ENCODE data around the gene DPCD. TPM values are rescaled to one million over a fixed set of nuclear protein-coding genes. Genes with fewer than 3 reads are reported as not detected.

DPCD gene
- total and polyA plus RNA-seq, 10 donors = 3.2 to 9.6 (median 4.5) TPM

GRCh38 chr10:101565370-101565900 is 22.7 kb upstream of the DPCD start:
- peaks cover 10 to 33% (median 24%) of the 10 kb centered on the region in 6 donors for H3K4me1 ChIP-seq
- intact Hi-C loops (cut with DNase I; ENCODE audit: low total_unique reads) = no loop called here
- peaks cover 2 to 76% (median 39%) of the 10 kb centered on the region in 7 donors for H3K27me3 ChIP-seq (replicated peaks in 1 of 7)
- H3K9me3 ChIP-seq = no peaks in the 10 kb centered on the region
- H3K4me3 ChIP-seq = no peak overlapping the region
- TF ChIP-seq POLR2A (IDR thresholded peaks at IDR 0.05) (no peak), POLR2AphosphoS5 (IDR thresholded peaks at IDR 0.05) (no peak)
- TF ChIP-seq, protein P1, sequence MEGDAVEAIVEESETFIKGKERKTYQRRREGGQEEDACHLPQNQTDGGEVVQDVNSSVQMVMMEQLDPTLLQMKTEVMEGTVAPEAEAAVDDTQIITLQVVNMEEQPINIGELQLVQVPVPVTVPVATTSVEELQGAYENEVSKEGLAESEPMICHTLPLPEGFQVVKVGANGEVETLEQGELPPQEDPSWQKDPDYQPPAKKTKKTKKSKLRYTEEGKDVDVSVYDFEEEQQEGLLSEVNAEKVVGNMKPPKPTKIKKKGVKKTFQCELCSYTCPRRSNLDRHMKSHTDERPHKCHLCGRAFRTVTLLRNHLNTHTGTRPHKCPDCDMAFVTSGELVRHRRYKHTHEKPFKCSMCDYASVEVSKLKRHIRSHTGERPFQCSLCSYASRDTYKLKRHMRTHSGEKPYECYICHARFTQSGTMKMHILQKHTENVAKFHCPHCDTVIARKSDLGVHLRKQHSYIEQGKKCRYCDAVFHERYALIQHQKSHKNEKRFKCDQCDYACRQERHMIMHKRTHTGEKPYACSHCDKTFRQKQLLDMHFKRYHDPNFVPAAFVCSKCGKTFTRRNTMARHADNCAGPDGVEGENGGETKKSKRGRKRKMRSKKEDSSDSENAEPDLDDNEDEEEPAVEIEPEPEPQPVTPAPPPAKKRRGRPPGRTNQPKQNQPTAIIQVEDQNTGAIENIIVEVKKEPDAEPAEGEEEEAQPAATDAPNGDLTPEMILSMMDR (IDR thresholded peaks at IDR 0.05 in 8 of 11, conservative IDR thresholded peaks at IDR 0.05 in 3 of 11) = no peak
- no peaks in the 10 kb centered on the region for H3K36me3 ChIP-seq
- no peak overlapping the region for H3K27ac ChIP-seq
- DNase-seq = no peak
- 84 to 91% (median 87%) methylated on average over 5 of the region's 5 CpGs for WGBS, 5 donors

- Histone ChIP-seq H3K27ac (no peak overlapping the region), H3K36me3 (no peaks in the 10 kb centered on the region), H3K9me3 (no peaks in the 10 kb centered on the region), H3K4me3 (peak overlapping the region in 2 of 8 donors; percentile 11 to 43), H3K27me3 (replicated peaks in 1 of 7) (peaks cover 2 to 81% (median 39%) of the 10 kb centered on the region in 7 donors), H3K4me1 (peaks cover 15 to 33% (median 27%) of the 10 kb centered on the region in 6 donors)
- WGBS, 5 donors = 55 to 87% (median 79%) methylated on average over 5 to 8 of the region's 8 CpGs
- intact Hi-C loops (cut with DNase I; ENCODE audit: low total_unique reads) = no loop called here
- DNase-seq = no peak
- TF ChIP-seq POLR2AphosphoS5 (IDR thresholded peaks at IDR 0.05) = no peak
- TF ChIP-seq, protein P1 (IDR thresholded peaks at IDR 0.05 in 8 of 11, conservative IDR thresholded peaks at IDR 0.05 in 3 of 11) = no peak
- TF ChIP-seq POLR2A (IDR thresholded peaks at IDR 0.05) = no peak
These were observed 22.2 kb upstream of the DPCD start for GRCh38 chr10:101565936-101566332.

DNA sequence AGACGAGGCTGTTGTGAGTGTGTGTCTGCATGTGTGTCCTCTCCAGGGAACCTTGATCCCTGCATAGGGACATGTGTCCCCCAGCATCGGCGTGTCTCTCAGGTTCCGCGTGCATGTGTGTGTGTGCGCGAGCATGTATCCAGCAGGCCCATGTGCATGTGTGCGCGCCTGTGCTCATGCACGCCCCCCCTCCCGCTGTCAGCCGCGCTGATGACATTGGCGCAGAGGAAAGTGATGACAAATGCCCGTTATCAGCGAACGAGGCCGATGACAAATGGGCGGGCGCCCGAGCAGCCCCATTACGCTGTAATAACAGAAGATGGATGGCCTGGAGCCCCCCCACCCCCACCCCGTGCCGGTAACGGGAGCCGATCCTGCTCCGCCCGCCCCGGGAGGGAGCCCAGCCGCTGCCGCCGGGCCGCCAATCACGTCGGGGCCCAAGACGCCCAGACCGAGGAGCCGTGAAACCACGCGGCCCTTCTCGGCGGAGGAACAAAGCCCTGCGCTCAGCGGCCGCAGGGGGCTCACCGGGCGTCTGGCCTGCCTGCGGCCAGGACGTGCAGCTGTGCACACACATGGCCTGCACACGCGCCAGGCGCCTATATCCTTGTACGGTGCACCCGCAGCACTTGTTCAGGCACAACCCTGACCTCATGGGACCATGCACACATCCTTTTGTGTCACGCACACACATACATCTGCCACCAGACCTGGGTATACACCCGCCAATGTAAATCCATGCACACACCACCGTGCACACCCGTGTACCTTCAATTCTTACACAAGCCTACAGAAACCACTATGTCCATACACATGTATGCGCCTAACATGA is 21.6 kb upstream of the DPCD start:
- no peaks in the 10 kb centered on the region for H3K36me3 ChIP-seq
- H3K4me3 ChIP-seq = peak overlapping the region in 5 of 8 donors; percentile 6 to 43 (median 12)
- H3K27me3 ChIP-seq (replicated peaks in 1 of 7) = peaks cover 2 to 80% (median 39%) of the 10 kb centered on the region in 7 donors
- 15 to 33% (median 17%) methylated on average over 28 to 59 of the region's 59 CpGs for WGBS, 5 donors
- intact Hi-C loops (cut with DNase I; ENCODE audit: low total_unique reads) = no loop called here
- no peaks in the 10 kb centered on the region for H3K9me3 ChIP-seq
- H3K27ac ChIP-seq = no peak overlapping the region
- TF ChIP-seq POLR2AphosphoS5 (IDR thresholded peaks at IDR 0.05) = peak in 2 of 3 donors; percentile 17 to 37
- TF ChIP-seq, protein P1 (IDR thresholded peaks at IDR 0.05 in 8 of 11, conservative IDR thresholded peaks at IDR 0.05 in 3 of 11) = peak in 1 of 11 experiments; percentile 9
- TF ChIP-seq POLR2A (IDR thresholded peaks at IDR 0.05) = no peak
- no peak for DNase-seq
- peaks cover 15 to 38% (median 29%) of the 10 kb centered on the region in 6 donors for H3K4me1 ChIP-seq

Data from spleen (tissue), 11 donors.